COLO668 (cell line): Measurements from ENCODE around the gene OTUB1.
"Not testable (repeated sequence)": the region's sequence is repeated elsewhere in the genome, so short reads cannot be mapped to it uniquely, and the experiment has no call there.

Experiments
- DNase-seq: peaks from one replicate; lab custom pipeline; 2025; ENCODE audit not compliant: unreplicated experiment; lab: John Stamatoyannopoulos, UW

Gene OTUB1, protein sequence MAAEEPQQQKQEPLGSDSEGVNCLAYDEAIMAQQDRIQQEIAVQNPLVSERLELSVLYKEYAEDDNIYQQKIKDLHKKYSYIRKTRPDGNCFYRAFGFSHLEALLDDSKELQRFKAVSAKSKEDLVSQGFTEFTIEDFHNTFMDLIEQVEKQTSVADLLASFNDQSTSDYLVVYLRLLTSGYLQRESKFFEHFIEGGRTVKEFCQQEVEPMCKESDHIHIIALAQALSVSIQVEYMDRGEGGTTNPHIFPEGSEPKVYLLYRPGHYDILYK

GRCh38 chr11:63986156-63986931 is at the start of gene OTUB1:
TSS of gene OTUB1 (plus strand) at chr11:63986438. CDS start at chr11:63986457, 19 bp downstream.
- peak; percentile 98 for DNase-seq

- DNase-seq: peak; percentile 73
Observed at GRCh38 chr11:63937713-63938478, 48.3 kb upstream of the OTUB1 start.

DNA sequence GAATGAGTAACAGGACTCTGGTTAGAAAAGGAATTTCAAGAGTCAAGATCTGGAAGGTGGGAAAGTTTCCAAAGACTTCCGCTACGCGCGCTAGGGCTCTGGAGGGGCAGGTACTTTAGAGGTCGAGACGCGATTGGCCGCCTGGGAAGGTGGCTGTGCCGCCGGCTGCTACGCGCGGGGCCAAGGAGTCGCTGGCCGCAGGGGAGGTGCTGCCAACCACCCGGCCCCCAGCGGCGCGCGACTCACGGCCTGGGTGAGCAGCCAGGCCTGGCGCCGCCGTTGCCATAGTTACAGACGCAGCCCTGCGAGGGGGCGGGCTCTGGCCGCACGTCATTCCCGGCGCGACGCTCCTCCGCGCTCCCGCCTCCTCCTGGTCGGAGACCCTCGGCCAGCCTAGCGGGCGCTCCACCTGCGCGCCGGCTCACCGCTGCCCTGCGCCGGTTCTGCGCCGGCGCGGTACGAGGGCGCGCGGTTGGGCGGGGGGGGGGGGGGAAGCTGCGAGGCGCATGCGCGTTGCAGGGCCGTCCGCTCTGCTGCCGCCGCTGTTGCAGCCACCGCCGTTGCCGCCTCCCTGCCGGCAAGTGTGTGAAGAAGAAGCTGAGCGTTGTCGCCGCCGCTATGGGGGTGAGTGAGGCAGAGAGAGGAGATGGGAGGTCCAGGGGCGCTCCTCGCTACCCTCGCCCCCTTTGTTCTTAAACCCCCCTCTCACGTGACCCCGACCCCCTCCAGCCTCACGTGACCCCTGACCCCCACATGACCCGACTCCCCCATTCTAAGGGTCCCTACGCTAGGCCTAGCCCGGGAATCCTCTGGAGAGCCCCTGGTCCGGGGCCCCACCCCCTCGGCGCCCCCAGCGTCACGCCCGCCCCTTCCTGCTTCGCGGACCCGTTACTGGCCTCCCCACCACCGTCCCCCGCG is 47.5 kb upstream of the OTUB1 start, which contains the start of gene NAA40:
TSS of gene NAA40 (plus strand) at position 524 of the 918 bp plus-strand sequence. CDS start at position 619, 95 bp downstream.
- DNase-seq: peak; percentile 99

- peak; percentile 30 for DNase-seq
Observed at GRCh38 chr11:63939397-63939891, 46.8 kb upstream of the OTUB1 start.

DNA sequence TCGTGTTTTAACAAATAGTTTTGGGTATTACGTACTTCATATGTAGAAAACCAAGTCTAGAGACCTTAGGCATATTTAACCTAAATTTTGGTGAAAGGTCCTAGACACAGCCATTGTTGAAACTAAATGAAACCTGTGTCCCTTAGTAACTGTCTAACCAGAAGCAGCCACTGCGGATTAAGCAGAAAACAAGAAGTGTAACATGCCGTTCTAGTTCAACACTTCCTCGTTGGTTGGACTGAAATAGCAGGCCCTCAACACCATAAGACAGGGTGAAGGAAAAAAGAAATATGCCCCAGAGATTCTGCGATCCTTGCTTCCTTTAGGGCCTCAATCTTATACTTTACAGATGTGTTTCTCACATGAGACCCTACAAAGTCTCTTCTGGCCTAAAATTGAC is 45.5 kb upstream of the OTUB1 start:
- no peak for DNase-seq

GRCh38 chr11:63941901-63942300 is 44.3 kb upstream of the OTUB1 start:
- DNase-seq: no peak

- no peak for DNase-seq
Observed at GRCh38 chr11:63942803-63943202, 43.4 kb upstream of the OTUB1 start.

GRCh38 chr11:63944987-63945386 is 41.3 kb upstream of the OTUB1 start:
- no peak for DNase-seq

DNA sequence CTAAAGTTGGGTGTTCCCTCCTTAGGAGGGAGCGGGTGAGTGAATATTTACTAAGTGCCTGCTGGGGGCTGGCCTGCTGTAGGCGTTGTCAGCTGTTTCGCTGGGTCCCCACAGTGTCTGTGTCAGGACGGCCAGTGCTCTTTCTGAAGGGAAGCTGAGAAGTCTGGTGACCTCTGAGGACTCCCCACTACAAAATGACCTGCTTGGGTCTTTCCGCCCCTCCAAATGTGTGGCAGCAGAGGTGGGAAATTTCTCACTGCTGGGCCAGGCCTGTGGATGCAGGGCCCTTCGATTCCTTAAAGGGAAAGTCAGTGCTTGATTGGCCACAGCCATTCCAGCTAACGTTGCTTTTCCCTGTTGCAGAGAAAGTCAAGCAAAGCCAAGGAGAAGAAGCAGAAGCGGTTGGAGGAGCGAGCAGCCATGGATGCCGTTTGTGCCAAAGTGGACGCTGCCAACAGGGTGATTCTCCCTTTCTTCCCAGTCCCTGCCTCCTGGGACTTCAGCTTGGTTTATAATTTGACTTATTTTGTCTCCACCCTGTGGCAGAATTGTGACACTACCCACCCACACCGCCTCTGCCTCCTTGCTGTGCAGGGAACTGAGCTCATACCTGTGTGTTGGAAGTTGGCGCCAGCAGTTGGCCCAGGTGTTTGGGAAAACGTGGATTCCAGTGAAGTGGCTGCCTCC is 40.6 kb upstream of the OTUB1 start:
- DNase-seq: peak; percentile 59

DNA sequence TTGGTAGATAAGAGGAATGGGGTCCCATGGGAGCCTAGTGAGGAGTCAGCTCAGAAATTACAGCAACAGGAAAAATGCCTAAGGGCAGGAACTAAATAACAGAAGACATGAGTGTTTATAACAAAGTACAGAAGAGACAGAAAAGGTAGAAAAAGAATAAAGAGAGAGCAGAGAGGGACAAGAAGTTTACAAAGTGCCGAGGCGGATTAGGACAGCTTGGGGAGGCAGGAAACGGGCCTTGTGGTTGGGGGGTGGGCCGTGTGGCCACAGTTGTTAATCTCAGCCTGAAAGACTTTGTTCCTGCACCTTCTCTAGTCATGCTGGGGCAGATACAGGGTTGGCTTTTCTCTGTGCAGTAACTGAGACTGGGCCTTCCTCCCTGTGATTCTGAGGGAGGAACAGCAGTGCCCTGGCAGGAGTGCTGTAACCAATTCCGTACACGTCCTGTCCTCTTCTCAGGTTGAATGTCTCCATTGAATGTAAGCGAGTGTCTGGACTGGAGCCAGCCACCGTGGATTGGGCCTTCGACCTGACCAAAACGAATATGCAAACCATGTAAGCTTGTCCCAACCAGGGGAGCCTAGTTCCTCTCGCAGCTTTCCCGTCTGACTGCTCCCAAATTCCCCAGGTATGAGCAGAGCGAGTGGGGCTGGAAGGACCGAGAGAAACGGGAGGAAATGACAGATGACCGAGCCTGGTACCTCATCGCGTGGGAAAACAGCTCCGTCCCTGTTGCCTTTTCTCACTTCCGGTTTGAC is 34.3 kb upstream of the OTUB1 start:
- DNase-seq: no peak

DNA sequence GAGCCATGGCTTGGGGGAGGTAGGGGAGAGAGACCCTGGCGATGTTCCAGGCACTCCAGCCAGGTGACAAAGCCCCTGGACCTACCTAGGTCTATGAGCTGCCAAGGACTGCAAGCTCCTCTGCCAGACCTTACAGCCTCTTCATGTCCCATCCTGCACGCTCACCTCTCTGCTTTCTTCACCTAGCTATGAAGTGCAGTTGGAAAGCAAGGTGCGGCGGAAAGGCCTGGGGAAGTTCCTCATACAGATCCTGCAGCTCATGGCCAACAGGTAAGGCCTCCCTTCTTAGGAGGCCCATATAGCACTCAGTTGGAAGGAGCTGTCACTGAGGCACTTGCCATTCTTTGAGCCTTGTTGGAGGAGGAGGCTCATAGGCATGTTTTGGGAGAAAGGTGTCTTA is 33.7 kb upstream of the OTUB1 start:
- DNase-seq: no peak

DNA sequence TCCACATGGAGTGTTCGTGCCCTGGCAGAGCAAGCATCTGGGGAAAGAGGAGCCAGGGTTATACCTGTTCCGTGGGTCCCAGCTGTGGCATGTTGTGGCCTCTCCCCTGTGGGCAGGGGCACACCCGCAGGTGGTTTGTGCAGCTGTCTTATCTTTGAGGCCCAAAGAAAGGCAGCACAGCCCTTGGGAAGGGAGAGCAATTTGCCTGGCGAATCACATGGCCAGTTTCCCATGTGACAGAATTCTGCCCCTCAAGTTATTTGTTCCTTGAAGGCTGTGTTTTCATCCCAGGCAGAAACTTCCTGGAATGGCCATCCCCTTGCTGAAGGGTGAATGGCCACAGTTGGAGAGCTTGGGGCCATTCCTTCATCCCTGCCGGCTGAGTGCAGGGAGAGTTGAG is 28.2 kb upstream of the OTUB1 start:
- no peak for DNase-seq

GRCh38 chr11:63961608-63962412 is 24.4 kb upstream of the OTUB1 start:
- DNase-seq: peak; percentile 89

DNA sequence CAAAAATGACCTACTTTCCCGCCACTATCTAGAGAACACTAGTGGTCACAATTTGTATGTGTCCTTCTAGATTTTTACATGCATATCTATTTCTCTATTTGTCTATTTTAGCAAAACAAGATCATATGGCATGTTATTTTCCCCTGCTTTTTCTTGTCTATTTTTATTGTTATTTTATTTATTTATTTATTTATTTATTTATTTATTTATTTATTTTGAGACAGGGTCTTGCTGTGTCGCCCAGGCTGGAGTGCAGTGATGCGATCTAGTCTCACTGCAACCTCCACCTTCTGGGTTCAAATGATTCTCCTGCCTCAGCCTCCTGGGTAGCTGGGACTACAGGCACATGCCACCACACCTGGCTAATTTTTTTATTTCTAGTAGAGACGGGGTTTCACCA is 22.3 kb upstream of the OTUB1 start:
- DNase-seq: not testable (repeated sequence)

DNA sequence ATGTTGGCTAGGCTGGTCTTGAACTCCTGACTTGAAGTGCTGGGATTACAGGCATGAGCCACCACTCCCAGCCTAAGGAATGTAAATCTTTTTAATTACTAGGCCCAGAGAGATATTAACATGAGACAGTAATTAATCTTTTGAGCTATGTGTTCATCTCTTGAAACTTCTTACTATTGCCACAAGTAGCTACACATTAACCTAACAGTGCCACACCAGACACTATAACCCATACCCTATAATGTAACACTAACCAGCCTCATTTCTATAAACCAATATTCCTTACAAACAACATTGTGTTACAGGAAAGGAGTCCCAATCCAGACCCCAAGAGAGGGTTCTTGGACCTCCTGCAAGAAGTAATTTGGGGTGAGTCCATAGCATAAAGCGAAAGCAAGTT is 19.8 kb upstream of the OTUB1 start:
- no peak for DNase-seq

- no peak for DNase-seq
Observed at GRCh38 chr11:63969461-63969860, 16.8 kb upstream of the OTUB1 start.

DNA sequence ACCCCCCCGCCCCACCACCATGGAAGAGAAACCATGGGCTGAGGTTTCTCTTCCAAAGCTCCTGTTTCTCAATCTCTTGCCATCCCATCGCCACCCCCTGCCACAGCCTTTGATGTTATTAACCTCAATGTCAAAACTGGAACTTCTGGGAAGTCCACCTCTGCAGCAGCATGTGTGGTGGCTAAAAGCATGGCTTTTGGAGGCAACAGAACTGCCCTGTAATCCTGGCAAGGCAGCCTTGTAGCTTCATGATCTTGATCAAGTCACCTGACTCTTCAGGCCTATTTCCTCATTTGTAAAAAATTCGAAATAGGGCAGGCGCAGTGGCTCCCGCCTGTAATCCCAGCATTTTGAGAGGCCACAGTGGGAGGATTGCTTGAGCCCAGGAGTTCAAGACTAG is 15.3 kb upstream of the OTUB1 start:
- DNase-seq: no peak

DNA sequence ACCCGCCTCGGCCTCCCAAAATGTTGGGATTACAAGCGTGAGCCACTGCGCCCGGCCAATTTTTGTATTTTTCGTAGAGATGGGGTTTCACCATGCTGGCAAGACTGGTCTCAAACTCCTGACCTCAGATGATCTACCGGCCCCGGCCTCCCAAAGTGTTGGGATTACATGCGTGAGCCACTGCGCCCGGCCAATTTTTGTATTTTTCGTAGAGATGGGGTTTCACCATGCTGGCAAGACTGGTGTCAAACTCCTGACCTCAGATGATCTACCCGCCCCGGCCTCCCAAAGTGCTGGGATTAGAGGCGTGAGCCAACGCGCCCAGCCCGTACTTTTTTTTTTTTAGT is 12.4 kb upstream of the OTUB1 start:
- DNase-seq: not testable (repeated sequence)
